Measurements from ENCODE around the gene PDE8B.

DNA sequence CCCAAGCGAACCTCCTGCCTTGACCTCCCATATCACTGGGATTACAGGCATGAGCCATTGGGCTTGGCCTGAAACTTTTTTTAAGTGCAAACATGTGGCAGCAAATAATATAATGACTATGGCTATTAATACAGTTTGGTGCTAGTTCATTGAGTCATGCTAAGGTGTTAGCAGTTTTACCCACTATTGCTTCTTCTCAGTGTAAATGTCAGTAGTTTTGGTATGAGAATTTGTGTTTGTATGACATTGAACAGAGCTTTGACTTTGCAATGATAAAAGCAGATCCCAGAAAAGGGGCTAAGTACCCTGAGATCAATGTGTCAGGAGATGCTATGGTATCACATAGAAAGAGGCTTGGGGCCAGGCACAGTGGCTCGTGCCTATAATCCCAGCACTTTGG is 214.4 kb downstream of the PDE8B start:
- TF ChIP-seq POLR2A (IDR thresholded peaks at IDR 0.05; ENCODE audit: low read depth, low read length) (no peak), TAF1 (IDR thresholded peaks at IDR 0.05; ENCODE audit: low read depth, low read length) (no peak), PAX5 (IDR thresholded peaks at IDR 0.05; ENCODE audit: insufficient read depth, low read length, severe bottlenecking) (no peak)

Measured in GM12891 (cell line).